ENCODE measurements around the gene TBX19. TPM values are rescaled to one million over a fixed set of nuclear protein-coding genes. Genes with fewer than 3 reads are reported as not detected.

Gene TBX19
- total RNA-seq, 4 donors from 2014 or later: 1.7 to 4.2 (median 2.5) TPM

DNA sequence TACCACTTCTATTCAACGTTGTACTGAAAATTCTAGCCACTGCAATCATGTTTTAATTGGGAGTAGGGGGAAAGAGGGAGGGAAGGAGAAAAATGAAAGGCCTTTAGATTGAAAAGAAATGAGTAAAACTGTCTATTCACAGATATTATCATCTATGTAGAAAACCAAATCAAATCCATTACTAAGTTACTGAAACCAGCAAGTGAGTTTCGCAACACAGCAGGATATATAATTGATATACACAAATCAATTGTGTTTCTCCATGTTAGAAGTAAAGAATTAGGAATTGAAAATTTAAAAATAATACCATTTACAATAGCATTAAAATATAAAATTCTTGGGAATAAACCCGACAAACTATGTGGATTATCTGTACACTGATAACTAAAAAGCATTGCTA lies 35.6 kb upstream of the TBX19 start:
- TF ChIP-seq, protein P1, sequence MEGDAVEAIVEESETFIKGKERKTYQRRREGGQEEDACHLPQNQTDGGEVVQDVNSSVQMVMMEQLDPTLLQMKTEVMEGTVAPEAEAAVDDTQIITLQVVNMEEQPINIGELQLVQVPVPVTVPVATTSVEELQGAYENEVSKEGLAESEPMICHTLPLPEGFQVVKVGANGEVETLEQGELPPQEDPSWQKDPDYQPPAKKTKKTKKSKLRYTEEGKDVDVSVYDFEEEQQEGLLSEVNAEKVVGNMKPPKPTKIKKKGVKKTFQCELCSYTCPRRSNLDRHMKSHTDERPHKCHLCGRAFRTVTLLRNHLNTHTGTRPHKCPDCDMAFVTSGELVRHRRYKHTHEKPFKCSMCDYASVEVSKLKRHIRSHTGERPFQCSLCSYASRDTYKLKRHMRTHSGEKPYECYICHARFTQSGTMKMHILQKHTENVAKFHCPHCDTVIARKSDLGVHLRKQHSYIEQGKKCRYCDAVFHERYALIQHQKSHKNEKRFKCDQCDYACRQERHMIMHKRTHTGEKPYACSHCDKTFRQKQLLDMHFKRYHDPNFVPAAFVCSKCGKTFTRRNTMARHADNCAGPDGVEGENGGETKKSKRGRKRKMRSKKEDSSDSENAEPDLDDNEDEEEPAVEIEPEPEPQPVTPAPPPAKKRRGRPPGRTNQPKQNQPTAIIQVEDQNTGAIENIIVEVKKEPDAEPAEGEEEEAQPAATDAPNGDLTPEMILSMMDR (IDR thresholded peaks at IDR 0.05; ENCODE audit: low read depth): no peak

DNA sequence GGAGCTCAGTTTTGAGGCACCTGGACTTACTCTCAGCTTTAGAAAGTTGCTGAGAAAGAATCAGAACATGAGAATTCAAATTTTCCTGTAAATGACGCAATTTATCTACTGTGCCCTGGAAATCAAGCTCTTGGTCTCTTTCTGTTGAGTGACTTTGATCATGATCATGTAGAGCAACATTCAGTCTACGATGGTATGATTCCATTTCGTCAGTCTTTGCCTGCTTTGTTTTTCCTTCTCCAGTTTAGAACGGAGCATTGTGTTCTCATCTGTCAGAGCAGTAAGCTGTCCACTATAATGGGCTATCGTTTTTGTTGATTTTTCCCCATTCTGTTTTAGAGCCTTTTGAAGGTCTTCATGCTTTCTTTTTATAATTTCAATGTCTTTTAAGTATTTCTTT lies 34.2 kb upstream of the TBX19 start:
- TF ChIP-seq, protein P1 (IDR thresholded peaks at IDR 0.05; ENCODE audit: low read depth): no peak

DNA sequence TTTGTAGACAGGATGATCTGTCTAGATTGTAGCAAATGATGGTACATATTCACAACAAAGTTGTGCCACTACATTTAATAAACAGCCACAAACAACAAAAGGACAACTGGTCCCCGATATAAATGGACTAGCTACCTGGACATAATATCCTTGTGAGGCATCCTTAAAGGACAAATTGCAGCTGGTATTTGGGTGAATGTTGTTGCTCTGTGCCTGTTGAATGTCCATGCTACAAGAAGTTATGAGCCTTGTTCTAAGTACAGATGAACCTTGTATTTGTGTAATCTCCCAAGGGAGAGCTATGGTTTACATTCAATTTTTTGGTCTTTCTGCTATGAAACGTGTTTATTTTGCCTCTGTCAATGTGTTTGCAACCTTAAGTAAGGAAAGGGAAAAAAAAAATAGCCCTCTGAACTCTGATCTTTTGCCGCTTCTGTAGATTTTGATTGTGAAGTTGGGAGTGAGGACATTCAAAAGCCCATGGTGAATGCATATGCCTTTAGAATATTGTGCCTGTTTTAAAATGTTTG lies 28.4 kb upstream of the TBX19 start:
- TF ChIP-seq, protein P1 (IDR thresholded peaks at IDR 0.05; ENCODE audit: low read depth): no peak

DNA sequence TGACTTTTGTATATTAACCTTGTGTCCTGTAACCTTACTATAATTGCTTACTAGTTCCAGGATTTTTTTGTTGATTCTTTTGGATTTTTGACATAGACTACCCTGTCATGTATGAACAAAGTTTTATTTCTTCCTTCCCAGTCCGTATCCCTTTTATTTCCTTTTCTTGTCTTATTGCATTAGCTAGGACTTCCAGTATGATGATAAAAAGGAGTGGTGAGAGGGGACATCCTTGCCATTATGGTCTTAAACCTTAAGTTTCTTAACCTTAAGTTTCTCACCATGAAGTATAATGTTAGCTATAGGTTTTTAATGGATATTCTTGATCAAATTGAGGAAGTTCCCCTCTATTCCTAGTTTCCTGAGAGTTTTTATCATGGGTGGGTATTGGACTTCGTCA lies 24.5 kb upstream of the TBX19 start:
- TF ChIP-seq, protein P1 (IDR thresholded peaks at IDR 0.05; ENCODE audit: low read depth): no peak

DNA sequence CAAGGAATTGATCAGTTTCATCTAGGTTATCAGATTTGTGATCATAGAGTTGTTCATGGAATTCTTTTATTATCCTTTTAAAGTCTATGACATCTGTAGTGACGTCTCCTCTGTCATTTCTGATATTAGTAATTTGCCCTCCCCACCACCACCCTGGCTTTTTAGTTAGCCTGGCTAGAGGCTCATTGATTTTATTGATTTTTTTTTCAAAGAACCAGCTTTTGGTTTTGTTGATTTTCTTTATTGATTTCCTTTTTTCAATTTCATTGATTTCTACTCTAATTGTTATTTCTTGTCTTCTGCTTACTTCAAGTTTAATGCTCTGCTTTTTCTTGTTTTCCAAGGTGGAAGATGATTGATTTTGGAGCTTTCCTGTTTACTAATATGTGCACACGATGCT lies 23.3 kb upstream of the TBX19 start:
- TF ChIP-seq, protein P1 (IDR thresholded peaks at IDR 0.05; ENCODE audit: low read depth): no peak

DNA sequence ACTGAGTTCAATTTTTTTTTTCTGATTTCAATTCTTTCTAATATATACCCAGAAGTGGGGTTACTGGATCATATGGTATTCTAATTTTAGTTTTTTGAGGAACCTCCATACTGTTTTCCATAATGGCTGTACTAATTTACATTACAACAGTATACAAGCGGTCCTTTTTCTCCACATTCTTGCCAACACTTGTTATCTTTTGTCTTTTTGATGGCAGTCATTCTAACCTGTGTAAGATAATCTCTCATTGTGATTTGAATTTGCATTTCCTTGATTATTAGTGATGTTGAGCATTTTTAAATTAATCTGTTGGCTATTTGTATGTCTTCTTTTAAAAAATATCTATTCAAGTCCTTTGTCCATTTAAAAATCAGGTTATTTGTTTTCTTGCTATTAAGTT lies 21.1 kb upstream of the TBX19 start:
- TF ChIP-seq, protein P1 (IDR thresholded peaks at IDR 0.05; ENCODE audit: low read depth): no peak

DNA sequence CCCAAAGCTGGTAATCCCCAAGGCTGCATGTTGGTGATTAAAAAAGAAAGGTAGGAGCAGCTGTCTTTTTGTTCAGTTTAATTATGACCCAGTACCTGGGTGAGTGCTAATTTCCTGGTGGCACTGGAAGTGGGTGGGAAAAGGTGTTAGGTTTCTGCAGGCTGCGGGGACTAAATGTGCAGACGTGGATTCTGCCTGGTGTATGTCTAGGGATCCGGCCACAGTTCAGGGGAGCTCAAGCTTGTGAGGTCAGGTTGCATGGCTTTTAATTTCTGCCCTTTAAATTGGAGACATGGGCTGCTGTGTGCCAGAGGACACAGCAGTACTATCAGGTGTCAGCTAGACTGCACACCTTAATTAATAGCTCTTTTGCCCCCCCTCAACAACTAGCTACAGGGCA lies 20.3 kb upstream of the TBX19 start:
- TF ChIP-seq, protein P1 (IDR thresholded peaks at IDR 0.05; ENCODE audit: low read depth): no peak

Data from subcutaneous adipose tissue (tissue), 4 donors.